ENCODE results near the gene TJP1. TPM values are rescaled to one million over a fixed set of nuclear protein-coding genes. Genes with fewer than 3 reads are reported as not detected.

The TJP1 gene
- total RNA-seq, 4 donors from 2014 or later = 69.6 to 142 (median 119) TPM

- TF ChIP-seq POLR2A (IDR thresholded peaks at IDR 0.05) (no peak), CTCF (IDR thresholded peaks at IDR 0.05) (no peak)
- Histone ChIP-seq H3K27me3 (no peaks in the 10 kb centered on the region), H3K9me3 (no peaks in the 10 kb centered on the region), H3K36me3 (no peaks in the 10 kb centered on the region), H3K4me1 (peaks cover 7 to 41% (median 10%) of the 10 kb centered on the region in 3 donors), H3K4me3 (no peak overlapping the region), H3K27ac (no peak overlapping the region)
- intact Hi-C loops (cut with DNase I) = no loop called here
- 58 to 85% methylated on average over 3 of the region's 3 CpGs for WGBS, 2 donors
- DNase-seq = no peak
Measured at GRCh38 chr15:29840926-29841325, 18.7 kb upstream of the TJP1 start.

GRCh38 chr15:29840054-29840453, 17.8 kb upstream of the TJP1 start:
- Histone ChIP-seq H3K9me3 (no peaks in the 10 kb centered on the region), H3K4me3 (no peak overlapping the region), H3K4me1 (peaks cover 10 to 46% (median 10%) of the 10 kb centered on the region in 3 donors), H3K27ac (no peak overlapping the region), H3K36me3 (no peaks in the 10 kb centered on the region), H3K27me3 (no peaks in the 10 kb centered on the region)
- TF ChIP-seq POLR2A (IDR thresholded peaks at IDR 0.05) = no peak
- no peak for TF ChIP-seq CTCF (IDR thresholded peaks at IDR 0.05)
- 82 to 96% methylated on average over 3 of the region's 3 CpGs for WGBS, 2 donors
- intact Hi-C loops (cut with DNase I) = no loop called here
- no peak for DNase-seq

GRCh38 chr15:29838352-29839010, 16.2 kb upstream of the TJP1 start:
- H3K9me3 ChIP-seq = no peaks in the 10 kb centered on the region
- intact Hi-C loops (cut with DNase I) = no loop called here
- WGBS, 2 donors = 60 to 61% methylated on average over 3 of the region's 3 CpGs
- peak overlapping the region in 1 of 4 donors; percentile 51 for H3K27ac ChIP-seq
- TF ChIP-seq POLR2A (IDR thresholded peaks at IDR 0.05) (no peak), CTCF (IDR thresholded peaks at IDR 0.05) (no peak)
- no peaks in the 10 kb centered on the region for H3K36me3 ChIP-seq
- H3K4me1 ChIP-seq = peaks cover 1 to 32% (median 4%) of the 10 kb centered on the region in 3 donors
- no peak for DNase-seq
- no peak overlapping the region for H3K4me3 ChIP-seq
- H3K27me3 ChIP-seq = no peaks in the 10 kb centered on the region

GRCh38 chr15:29835301-29835700, 13.0 kb upstream of the TJP1 start:
- H3K4me3 ChIP-seq = no peak overlapping the region
- peak overlapping the region in 2 of 4 donors; percentile 45 for H3K27ac ChIP-seq
- WGBS, 2 donors = 59 to 74% methylated on average over 4 of the region's 4 CpGs
- no peak for DNase-seq
- H3K27me3 ChIP-seq = no peaks in the 10 kb centered on the region
- no peaks in the 10 kb centered on the region for H3K36me3 ChIP-seq
- peaks cover 0 to 29% (median 4%) of the 10 kb centered on the region in 3 donors for H3K4me1 ChIP-seq
- H3K9me3 ChIP-seq = no peaks in the 10 kb centered on the region
- TF ChIP-seq POLR2A (IDR thresholded peaks at IDR 0.05) (no peak), CTCF (IDR thresholded peaks at IDR 0.05) (no peak)
- intact Hi-C loops (cut with DNase I) = no loop called here

GRCh38 chr15:29832709-29833108, 10.4 kb upstream of the TJP1 start:
- TF ChIP-seq POLR2A (IDR thresholded peaks at IDR 0.05) (no peak), CTCF (IDR thresholded peaks at IDR 0.05) (no peak)
- H3K9me3 ChIP-seq = no peaks in the 10 kb centered on the region
- intact Hi-C loops (cut with DNase I) = no loop called here
- peaks cover 0 to 15% (median 4%) of the 10 kb centered on the region in 3 donors for H3K4me1 ChIP-seq
- no peak for DNase-seq
- peak overlapping the region in 1 of 4 donors; percentile 5 for H3K27ac ChIP-seq
- no peaks in the 10 kb centered on the region for H3K27me3 ChIP-seq
- H3K4me3 ChIP-seq = no peak overlapping the region
- no peaks in the 10 kb centered on the region for H3K36me3 ChIP-seq
- WGBS, 2 donors = 78 to 87% methylated on average over 3 of the region's 3 CpGs
